Measurements from ENCODE around the gene FAM50B. TPM values are rescaled to one million over a fixed set of nuclear protein-coding genes. Genes with fewer than 3 reads are reported as not detected.

FAM50B gene
- total and polyA plus RNA-seq, 10 of the 15 experiments (the other 5 are each of a cell fraction or from before 2014, with no cell fraction given), result 0.58 to 10.2 (median 5.9) TPM

- Histone ChIP-seq H3K27ac (ENCODE audit: control insufficient read depth, insufficient read depth) (no peak overlapping the region), H2AFZ (ENCODE audit: control insufficient read depth, low read depth, low read length) (no peak overlapping the region), H3K9me3 (replicated peaks; ENCODE audit: control insufficient read depth, insufficient read depth, low read length) (no peaks in the 10 kb centered on the region), H3K4me1 (ENCODE audit: control insufficient read depth, insufficient read depth, low read length) (no peaks in the 10 kb centered on the region), H3K4me2 (ENCODE audit: control insufficient read depth, insufficient read depth) (no peak overlapping the region), H3K27me3 (replicated peaks in 1 of 2; ENCODE audit: control insufficient read depth in 2 of 2, insufficient read depth in 2 of 2, low read length in 1 of 2) (no peaks in the 10 kb centered on the region; a peak in 2 of 4 replicates), H3K79me2 (ENCODE audit: control insufficient read depth, insufficient read depth, low read length) (no peaks in the 10 kb centered on the region), H3K9ac (ENCODE audit: control insufficient read depth, insufficient read depth, low read length) (no peak overlapping the region), H3K4me3 (no peak overlapping the region), H4K20me1 (ENCODE audit: control insufficient read depth, insufficient read depth) (no peaks in the 10 kb centered on the region), H3K36me3 (ENCODE audit: control insufficient read depth in 2 of 2, insufficient read depth in 2 of 2, low read length in 1 of 2) (no peaks in the 10 kb centered on the region)
- intact Hi-C loops (cut with micrococcal nuclease; ENCODE audit: unreplicated experiment), result no loop called here
- FAIRE-seq, result no peak
- in situ Hi-C loops (cut with MboI), result no loop called here
- ChIA-PET SMC1A (ENCODE audit: uncharacterized antibody, unreplicated experiment) (no interaction called here), RAD21 (ENCODE audit: unreplicated experiment) (interaction anchor here (1.1 kb wide), 1 partner anchor 131 kb away, joined by 3 read pairs; no protein-coding TSS in a partner anchor), CTCF (no interaction called here), POLR2A (no interaction called here)
- no peak for ATAC-seq
- no TSS peak for BruUV-seq (replicated peaks)
- no peak for DNase-seq (ENCODE audit: low read depth, low spot score)
- 45% methylated on average over 25 of the region's 25 CpGs for WGBS (ENCODE audit: insufficient coverage, insufficient replicate concordance, low lambda C conversion rate, missing lambda C conversion rate)
- TF ChIP-seq EGR1 (IDR thresholded peaks at IDR 0.05; ENCODE audit: borderline replicate concordance in 1 of 2, low read depth in 2 of 2, low read length in 2 of 2), result no peak
- no peak for TF ChIP-seq KDM1A (IDR thresholded peaks at IDR 0.05; ENCODE audit: borderline replicate concordance)
- no peak for TF ChIP-seq ZNF622 (IDR thresholded peaks at IDR 0.05)
- TF ChIP-seq REST (IDR thresholded peaks at IDR 0.05; ENCODE audit: low read depth, low read length), result no peak
- TF ChIP-seq RFX5 (IDR thresholded peaks at IDR 0.05; ENCODE audit: low read depth, low read length), result no peak
- no peak for TF ChIP-seq NFIC (IDR thresholded peaks at IDR 0.05; ENCODE audit: low read depth, low read length)
- TF ChIP-seq RB1 (IDR thresholded peaks at IDR 0.05; ENCODE audit: borderline replicate concordance), result no peak
- TF ChIP-seq MYB (IDR thresholded peaks at IDR 0.05; ENCODE audit: borderline replicate concordance, low read depth, low read length), result no peak
- TF ChIP-seq STAT1 (conservative IDR thresholded peaks at IDR 0.05), result no peak
- no peak for TF ChIP-seq ZBTB4 (CRISPR knock-in tag; IDR thresholded peaks at IDR 0.05)
Observed at GRCh38 chr6:3879194-3879952, 30.2 kb downstream of the FAM50B start.

Data from GM12878 (cell line).